OCI-LY3 (cell line): Measurements from ENCODE around the gene IDH2.
"Not testable (repeated sequence)": the region's sequence is repeated elsewhere in the genome, so short reads cannot be mapped to it uniquely, and the experiment has no call there.

ENCODE experiments used
- CTCF ChIP-seq: fragments of 200-600, 300-600 bp; sonication (generic); IDR thresholded peaks from 2 replicates; pipeline ENCODE4 v1.5.1; 2014; ENCODE audit warnings: antibody characterized with exemption, low read length, low read depth
- EZH2phosphoT487 ChIP-seq: fragments of 200-600 bp; shearing (Covaris generic); IDR thresholded peaks from 2 replicates; pipeline ENCODE4 v1.6.1; 2018; ENCODE audit warnings: antibody characterized with exemption, mixed run types, low read depth

DNA sequence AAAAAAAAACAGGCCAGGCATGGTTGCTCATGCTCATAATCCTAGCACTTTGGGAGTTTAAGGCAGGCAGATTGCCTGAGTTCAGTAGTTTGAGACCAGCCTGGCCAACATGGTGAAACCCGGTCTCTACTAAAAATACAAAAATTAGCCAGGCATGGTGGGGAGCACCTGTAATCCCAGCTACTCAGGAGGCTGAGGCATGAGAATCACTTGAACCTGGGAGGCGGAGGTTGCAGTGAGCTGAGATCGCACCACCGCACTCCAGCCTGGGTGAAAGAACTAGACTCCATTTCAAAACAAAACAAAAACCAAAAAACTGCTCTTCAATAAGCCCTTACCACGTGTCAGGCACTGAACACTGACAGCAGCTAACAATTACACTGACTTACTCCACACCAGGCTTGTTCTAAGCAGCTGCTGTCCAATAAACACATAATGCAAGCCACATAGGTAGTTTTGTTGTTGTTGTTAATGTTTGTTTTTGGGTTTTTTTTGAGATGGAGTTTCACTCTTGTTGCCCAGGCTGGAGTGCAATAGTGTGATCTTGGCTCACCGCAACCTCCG, 44.0 kb upstream of the IDH2 start:
- not testable (repeated sequence) for TF ChIP-seq CTCF, EZH2phosphoT487
